Smooth muscle cell (in vitro differentiated cells): ENCODE results near the gene DHX9. TPM values are rescaled to one million over a fixed set of nuclear protein-coding genes. Genes with fewer than 3 reads are reported as not detected.
A peak's percentile ranks its signal among the peaks of the same experiment; 100 is the strongest.

Source experiments
- DNase-seq: peaks from one replicate; lab custom pipeline; 2025; ENCODE audit not compliant: unreplicated experiment; lab: John Stamatoyannopoulos, UW
- H2AFZ ChIP-seq: fragments of 200-600 bp; sonication (generic); 2 replicates; pipeline ENCODE4 v1.6.0; 2016; ENCODE audit warnings: antibody characterized with exemption, low read depth, mild to moderate bottlenecking
- H3F3A ChIP-seq: fragments of 200-600 bp; sonication (generic); 2 replicates; pipeline ENCODE4 v1.6.0; 2017; ENCODE audit warnings: antibody characterized with exemption, low read depth
- H3K27ac ChIP-seq: fragments of 200-600 bp; sonication (generic); 2 replicates; pipeline ENCODE4 v1.5.1; 2016; ENCODE audit warnings: low read depth, mild to moderate bottlenecking
- H3K27me3 ChIP-seq: fragments of 200-600 bp; sonication (generic); 2 replicates; pipeline ENCODE4 v1.6.1; 2016; ENCODE audit warnings: low read depth, mild to moderate bottlenecking
- H3K36me3 ChIP-seq: fragments of 200-600 bp; sonication (generic); 2 replicates; pipeline ENCODE4 v1.5.1; 2016; ENCODE audit warnings: low read depth
- H3K4me1 ChIP-seq: fragments of 200-600 bp; sonication (generic); 2 replicates; pipeline ENCODE4 v1.5.1; 2016; ENCODE audit warnings: low read depth
- H3K4me2 ChIP-seq: fragments of 200-600 bp; sonication (generic); 2 replicates; pipeline ENCODE4 v1.6.0; 2016; ENCODE audit warnings: mild to moderate bottlenecking
- H3K4me3 ChIP-seq: fragments of 200-600 bp; sonication (generic); 2 replicates; pipeline ENCODE4 v1.5.1; 2016; ENCODE audit warnings: mild to moderate bottlenecking
- H3K79me2 ChIP-seq: fragments of 200-600 bp; sonication (generic); 2 replicates; pipeline ENCODE4 v1.6.0; 2016; ENCODE audit warnings: low read depth, mild to moderate bottlenecking
- H3K9ac ChIP-seq: fragments of 200-600 bp; sonication (generic); 2 replicates; pipeline ENCODE4 v1.6.0; 2016; ENCODE audit warnings: low read depth
- H3K9me3 ChIP-seq: fragments of 200-600 bp; sonication (generic); replicated peaks from 2 replicates; pipeline ENCODE4 v1.5.1; 2016; ENCODE audit warnings: low read depth
- H4K20me1 ChIP-seq: fragments of 200-600 bp; sonication (generic); 2 replicates; pipeline ENCODE4 v1.6.0; 2016; ENCODE audit warnings: low read depth
- WGBS: methylation state at CpG from one replicate; pipeline ENCODE4 v1.1.7; 2016; ENCODE audit warnings: low lambda C conversion rate; 5-methylcytosine and 5-hydroxymethylcytosine counted together
- polyA plus RNA-seq: library from polyadenylated mRNA; unstranded; fragments of >200 nt; fragmentation: Nextera tagmentation; extraction: Ambion mirVana; gene quantifications from 2 replicates; pipeline ENCODE4 v1.2.1, GENCODE V29; 2016
- total RNA-seq: library from RNA; depleted of rRNA; stranded (reverse); fragments of >200 nt; gene quantifications from 2 replicates; pipeline ENCODE4 v1.2.3, GENCODE V29; 2014
- TF ChIP-seq, protein P1 (sequence below): fragments of 200-600 bp; sonication (generic); IDR thresholded peaks from 2 replicates; pipeline ENCODE4 v1.5.1; 2017; ENCODE audit warnings: borderline replicate concordance, mild to moderate bottlenecking, antibody characterized with exemption; ENCODE audit not compliant: insufficient read depth, poor library complexity, severe bottlenecking

Gene DHX9
- total and polyA plus RNA-seq, 2 experiments from 2014 or later, result 65.4 to 99.2 TPM

- Histone ChIP-seq H3K27ac (no peak overlapping the region), H3K9me3 (no peaks in the 10 kb centered on the region), H3K4me2 (no peak overlapping the region), H2AFZ (no peak overlapping the region), H3K79me2 (peaks cover 15% of the 10 kb centered on the region), H3K36me3 (peaks cover 71% of the 10 kb centered on the region), H3K4me3 (no peak overlapping the region), H3F3A (peaks cover 21% of the 10 kb centered on the region), H3K9ac (no peak overlapping the region), H3K4me1 (no peaks in the 10 kb centered on the region), H3K27me3 (no peaks in the 10 kb centered on the region), H4K20me1 (peaks cover 43% of the 10 kb centered on the region)
- no peak for DNase-seq
- TF ChIP-seq, protein P1, sequence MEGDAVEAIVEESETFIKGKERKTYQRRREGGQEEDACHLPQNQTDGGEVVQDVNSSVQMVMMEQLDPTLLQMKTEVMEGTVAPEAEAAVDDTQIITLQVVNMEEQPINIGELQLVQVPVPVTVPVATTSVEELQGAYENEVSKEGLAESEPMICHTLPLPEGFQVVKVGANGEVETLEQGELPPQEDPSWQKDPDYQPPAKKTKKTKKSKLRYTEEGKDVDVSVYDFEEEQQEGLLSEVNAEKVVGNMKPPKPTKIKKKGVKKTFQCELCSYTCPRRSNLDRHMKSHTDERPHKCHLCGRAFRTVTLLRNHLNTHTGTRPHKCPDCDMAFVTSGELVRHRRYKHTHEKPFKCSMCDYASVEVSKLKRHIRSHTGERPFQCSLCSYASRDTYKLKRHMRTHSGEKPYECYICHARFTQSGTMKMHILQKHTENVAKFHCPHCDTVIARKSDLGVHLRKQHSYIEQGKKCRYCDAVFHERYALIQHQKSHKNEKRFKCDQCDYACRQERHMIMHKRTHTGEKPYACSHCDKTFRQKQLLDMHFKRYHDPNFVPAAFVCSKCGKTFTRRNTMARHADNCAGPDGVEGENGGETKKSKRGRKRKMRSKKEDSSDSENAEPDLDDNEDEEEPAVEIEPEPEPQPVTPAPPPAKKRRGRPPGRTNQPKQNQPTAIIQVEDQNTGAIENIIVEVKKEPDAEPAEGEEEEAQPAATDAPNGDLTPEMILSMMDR, result no peak
- 97% methylated on average over 7 of the region's 7 CpGs for WGBS
Observed at GRCh38 chr1:182877842-182878241, 38.7 kb downstream of the DHX9 start.

DNA sequence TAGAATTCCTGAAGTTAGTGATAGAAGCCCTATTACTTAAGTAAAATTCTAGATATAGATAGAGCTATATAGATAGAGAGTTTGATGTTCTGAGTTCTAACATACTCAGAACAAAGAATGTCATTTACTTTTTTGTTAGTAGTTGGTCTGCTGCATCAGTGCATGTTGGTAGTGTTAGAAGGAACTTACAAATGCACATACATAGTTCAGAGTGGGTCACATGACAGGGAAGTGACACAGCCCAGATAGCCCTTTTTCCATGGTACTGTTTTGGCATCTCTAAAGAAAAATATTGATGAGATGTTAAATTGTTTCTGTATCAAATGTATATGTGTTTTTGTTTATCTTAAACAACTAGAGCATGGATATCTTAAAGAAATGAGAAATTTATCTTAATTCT, 45.7 kb downstream of the DHX9 start:
- no peaks in the 10 kb centered on the region for H3K9me3 ChIP-seq
- H3K27ac ChIP-seq, result peak overlapping the region; percentile 9
- peaks cover 58% of the 10 kb centered on the region for H3F3A ChIP-seq
- no peaks in the 10 kb centered on the region for H3K79me2 ChIP-seq
- H3K4me1 ChIP-seq, result no peaks in the 10 kb centered on the region
- no peak overlapping the region for H3K9ac ChIP-seq
- H3K4me3 ChIP-seq, result no peak overlapping the region
- H4K20me1 ChIP-seq, result peaks cover 34% of the 10 kb centered on the region
- H3K4me2 ChIP-seq, result no peak overlapping the region
- H3K27me3 ChIP-seq, result no peaks in the 10 kb centered on the region
- DNase-seq, result no peak
- TF ChIP-seq, protein P1, result no peak
- no peak overlapping the region for H2AFZ ChIP-seq
- peaks cover 57% of the 10 kb centered on the region for H3K36me3 ChIP-seq

DNA sequence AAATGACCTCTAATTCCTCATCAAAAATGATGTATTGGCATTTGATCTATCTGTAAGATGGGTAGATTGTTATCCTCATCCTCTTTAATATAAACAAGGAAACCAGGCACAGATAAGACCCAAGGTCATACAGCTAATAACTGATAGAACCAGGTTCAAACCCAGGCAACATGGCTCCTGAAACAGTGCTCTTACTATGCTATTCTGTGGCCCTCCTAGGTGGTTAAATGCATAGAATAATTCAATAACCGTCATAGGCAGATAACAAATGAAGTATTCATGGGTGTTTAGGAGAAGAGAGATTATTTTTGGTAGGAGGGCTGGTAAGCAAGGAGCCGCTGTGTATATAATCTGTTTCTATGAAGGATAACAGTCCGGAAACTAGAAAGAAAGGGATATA, 46.4 kb downstream of the DHX9 start:
- WGBS, result 96% methylated on average over 3 of the region's 3 CpGs
- Histone ChIP-seq H3K4me2 (no peak overlapping the region), H4K20me1 (peaks cover 27% of the 10 kb centered on the region), H2AFZ (no peak overlapping the region), H3F3A (peaks cover 62% of the 10 kb centered on the region), H3K9me3 (no peaks in the 10 kb centered on the region), H3K27me3 (no peaks in the 10 kb centered on the region), H3K4me3 (no peak overlapping the region), H3K27ac (no peak overlapping the region), H3K36me3 (peaks cover 50% of the 10 kb centered on the region), H3K4me1 (no peaks in the 10 kb centered on the region), H3K79me2 (no peaks in the 10 kb centered on the region), H3K9ac (no peak overlapping the region)
- TF ChIP-seq, protein P1, result no peak
- DNase-seq, result no peak

- no peak overlapping the region for H3K9ac ChIP-seq
- H3F3A ChIP-seq, result peaks cover 49% of the 10 kb centered on the region
- no peak for DNase-seq
- H3K9me3 ChIP-seq, result no peaks in the 10 kb centered on the region
- no peaks in the 10 kb centered on the region for H3K27me3 ChIP-seq
- H3K4me2 ChIP-seq, result no peak overlapping the region
- no peak overlapping the region for H3K27ac ChIP-seq
- no peak overlapping the region for H2AFZ ChIP-seq
- 97% methylated on average over 11 of the region's 11 CpGs for WGBS
- peaks cover 24% of the 10 kb centered on the region for H4K20me1 ChIP-seq
- TF ChIP-seq, protein P1, result no peak
- no peaks in the 10 kb centered on the region for H3K4me1 ChIP-seq
- H3K4me3 ChIP-seq, result no peak overlapping the region
- H3K36me3 ChIP-seq, result peaks cover 36% of the 10 kb centered on the region
- H3K79me2 ChIP-seq, result no peaks in the 10 kb centered on the region
Observed at GRCh38 chr1:182886985-182887384, 47.8 kb downstream of the DHX9 start.
